GM19467 (cell line): ENCODE measurements around the gene HIPK3.
"Not testable (repeated sequence)": the region's sequence is repeated elsewhere in the genome, so short reads cannot be mapped to it uniquely, and the experiment has no call there.

Experiments used
- ATAC-seq: cut with Tn5 transposase; IDR thresholded peaks from one replicate; pipeline ENCODE4 v1.9.1; 2021; ENCODE audit warnings: mild to moderate bottlenecking, moderate library complexity; ENCODE audit not compliant: unreplicated experiment

The HIPK3 gene

GRCh38 chr11:33296695-33297094 is 39.5 kb downstream of the HIPK3 start:
- no peak for ATAC-seq

GRCh38 chr11:33303541-33303940 is 46.4 kb downstream of the HIPK3 start:
- ATAC-seq = no peak

GRCh38 chr11:33306821-33307220 is 49.6 kb downstream of the HIPK3 start:
- ATAC-seq = not testable (repeated sequence)

- no peak for ATAC-seq
Measured at GRCh38 chr11:33307984-33308383, 50.8 kb downstream of the HIPK3 start.

GRCh38 chr11:33309118-33309517 is 51.9 kb downstream of the HIPK3 start:
- ATAC-seq = no peak

GRCh38 chr11:33310720-33311500 is 53.7 kb downstream of the HIPK3 start:
- no peak for ATAC-seq

- ATAC-seq = no peak
Measured at GRCh38 chr11:33311680-33312079, 54.5 kb downstream of the HIPK3 start.

GRCh38 chr11:33315822-33316221 is 58.6 kb downstream of the HIPK3 start:
- no peak for ATAC-seq

GRCh38 chr11:33317662-33318061 is 60.5 kb downstream of the HIPK3 start:
- ATAC-seq = no peak

GRCh38 chr11:33320016-33320813 is 63.0 kb downstream of the HIPK3 start:
- no peak for ATAC-seq

- no peak for ATAC-seq
Measured at GRCh38 chr11:33320814-33321330, 63.7 kb downstream of the HIPK3 start.

GRCh38 chr11:33321422-33321821 is 64.2 kb downstream of the HIPK3 start:
- ATAC-seq = no peak

GRCh38 chr11:33323421-33323820 is 66.2 kb downstream of the HIPK3 start:
- no peak for ATAC-seq

- no peak for ATAC-seq
Measured at GRCh38 chr11:33324302-33324985, 67.3 kb downstream of the HIPK3 start.

- ATAC-seq = no peak
Measured at GRCh38 chr11:33325451-33325850, 68.3 kb downstream of the HIPK3 start.

- ATAC-seq = no peak
Measured at GRCh38 chr11:33329705-33330329, 72.6 kb downstream of the HIPK3 start.

- ATAC-seq = no peak
Measured at GRCh38 chr11:33333816-33334215, 76.6 kb downstream of the HIPK3 start.

- ATAC-seq = no peak
Measured at GRCh38 chr11:33334627-33335026, 77.4 kb downstream of the HIPK3 start.

GRCh38 chr11:33339247-33339646 is 82.1 kb downstream of the HIPK3 start:
- no peak for ATAC-seq

- ATAC-seq = no peak
Measured at GRCh38 chr11:33344611-33345010, 87.4 kb downstream of the HIPK3 start.
